ENCODE measurements around the gene STAB1. TPM values are rescaled to one million over a fixed set of nuclear protein-coding genes. Genes with fewer than 3 reads are reported as not detected.

Gene STAB1
- total RNA-seq, 8 experiments from 2014 or later, result 0.11 to 2.0 (median 0.41) TPM

- WGBS, 10 experiments, result 38 to 100% (median 88%) methylated on average over 1 to 5 of the region's 8 CpGs; no CpG with 5 or more reads in 5 of the 10 experiments
These were observed 40.7 kb upstream of the STAB1 start for GRCh38 chr3:52454250-52454937.

DNA sequence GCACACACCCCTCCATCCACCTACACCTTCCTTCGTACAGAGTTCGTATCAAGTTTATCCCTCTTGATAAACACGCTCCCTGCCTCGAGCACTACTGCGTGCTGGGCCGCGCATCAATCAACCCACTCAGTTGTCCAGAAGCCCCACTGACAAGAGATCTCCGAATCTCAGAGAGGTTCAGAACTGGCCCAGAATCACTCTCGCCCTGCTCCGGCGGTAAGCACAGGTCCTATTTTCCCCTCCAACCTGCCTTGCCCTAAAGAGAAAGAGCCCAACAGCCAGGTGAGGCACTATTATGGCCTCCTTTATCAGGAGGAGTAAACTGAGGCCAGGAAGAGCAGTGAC is 40.2 kb upstream of the STAB1 start:
- 15 to 100% (median 75%) methylated on average over 3 to 11 of the region's 11 CpGs; no CpG with 5 or more reads in 2 of the 10 experiments for WGBS, 10 experiments
- H3K4me3 ChIP-seq, result peak overlapping the region; percentile 74 to 99 (median 86)
- H3K27ac ChIP-seq, result peak overlapping the region; percentile 65 to 87
- H3K4me1 ChIP-seq (replicated peaks in 1 of 2), result peaks cover 21 to 26% of the 10 kb centered on the region in 2 donors
- peak in 4 of 8 experiments; percentile 0 to 1 (median 0) for ATAC-seq (replicated peaks in 6 of 8)
- in situ Hi-C loops (cut with MboI; ENCODE audit: low pct_unique_long_range_greater_than_20kb in 2 of 9, low sequenced_read_pairs in 9 of 9, unreplicated experiment in 9 of 9), result no loop called here

More at GRCh38 chr3:52454250-52454937, 40.7 kb upstream of the STAB1 start:
- H3K4me3 ChIP-seq, result no peak overlapping the region
- peaks cover 21 to 26% of the 10 kb centered on the region in 2 donors for H3K4me1 ChIP-seq (replicated peaks in 1 of 2)
- in situ Hi-C loops (cut with MboI; ENCODE audit: low pct_unique_long_range_greater_than_20kb in 2 of 9, low sequenced_read_pairs in 9 of 9, unreplicated experiment in 9 of 9), result no loop called here
- no peak for ATAC-seq (replicated peaks in 6 of 8)
- peak overlapping the region; percentile 65 to 87 for H3K27ac ChIP-seq

- WGBS, 10 experiments, result 0 to 8% methylated on average over 1 to 5 of the region's 86 CpGs; no CpG with 5 or more reads in 8 of the 10 experiments
- H3K27ac ChIP-seq, result peak within 1 kb of the TSS; percentile 67 to 87
- in situ Hi-C loops (cut with MboI; ENCODE audit: low pct_unique_long_range_greater_than_20kb in 2 of 9, low sequenced_read_pairs in 9 of 9, unreplicated experiment in 9 of 9), result no loop called here
These were observed 39.6 kb upstream of the STAB1 start, which contains the start of gene NISCH for GRCh38 chr3:52455283-52456168. Gene NISCH, plus strand, starts transcription at chr3:52455604. Its CDS starts 38 bp downstream, at chr3:52455642.

DNA sequence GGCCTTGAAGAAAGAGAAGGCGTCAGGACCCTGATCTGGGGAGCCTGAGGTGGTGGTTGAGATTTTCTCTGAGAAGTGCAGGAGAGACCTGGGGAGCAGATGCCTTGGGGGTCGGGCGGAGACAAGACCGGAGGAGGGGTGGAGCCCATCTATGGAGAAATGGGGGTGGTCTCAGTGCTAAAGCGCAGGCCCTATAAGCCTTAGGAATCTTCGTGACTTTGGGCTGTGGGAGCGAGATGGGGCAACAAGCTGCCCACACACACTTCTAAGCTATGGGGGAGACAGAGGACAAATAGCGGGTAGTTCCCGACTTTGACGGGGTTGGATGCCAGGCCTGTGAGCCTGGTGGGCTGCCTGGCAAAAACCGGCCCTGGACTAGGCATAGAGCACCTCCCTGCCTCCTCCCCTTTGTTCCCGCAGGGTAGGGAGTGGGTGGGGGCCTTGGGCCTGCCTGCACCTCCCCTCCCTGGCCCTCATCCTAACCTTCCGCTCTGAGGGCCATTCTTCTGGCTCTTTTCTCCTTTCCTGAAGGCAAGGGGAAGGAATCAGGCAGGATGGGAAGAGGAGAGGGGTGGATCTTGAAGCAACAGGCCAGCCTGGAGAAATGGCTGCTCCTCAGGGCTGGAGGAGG is 38.9 kb upstream of the STAB1 start:
- ATAC-seq (replicated peaks in 6 of 8), result peak; percentile 44 to 71 (median 51)
- H3K4me3 ChIP-seq, result peak overlapping the region; percentile 74 to 99 (median 86)
- in situ Hi-C loops (cut with MboI; ENCODE audit: low pct_unique_long_range_greater_than_20kb in 2 of 9, low sequenced_read_pairs in 9 of 9, unreplicated experiment in 9 of 9), result no loop called here
- peaks cover 21 to 26% of the 10 kb centered on the region in 2 donors for H3K4me1 ChIP-seq (replicated peaks in 1 of 2)
- WGBS, 10 experiments, result 0 to 10% (median 2%) methylated on average over 2 to 6 of the region's 13 CpGs; no CpG with 5 or more reads in 6 of the 10 experiments
- H3K27ac ChIP-seq, result peak overlapping the region; percentile 67 to 87

More at GRCh38 chr3:52455283-52456168, 39.6 kb upstream of the STAB1 start, which contains the start of gene NISCH:
- peak within 1 kb of the TSS; percentile 74 to 99 (median 86) for H3K4me3 ChIP-seq
- ATAC-seq (replicated peaks in 6 of 8), result peak; percentile 45 to 82 (median 78)
- H3K4me1 ChIP-seq (replicated peaks in 1 of 2), result peaks cover 21 to 26% of the 10 kb centered on the region in 2 donors

- peak in 6 of 8 experiments; percentile 11 to 25 (median 16) for ATAC-seq (replicated peaks in 6 of 8)
- in situ Hi-C loops (cut with MboI; ENCODE audit: low pct_unique_long_range_greater_than_20kb in 2 of 9, low sequenced_read_pairs in 9 of 9, unreplicated experiment in 9 of 9), result no loop called here
- 54 to 80% (median 58%) methylated on average over 1 to 5 of the region's 5 CpGs; no CpG with 5 or more reads in 6 of the 10 experiments for WGBS, 10 experiments
- Histone ChIP-seq H3K27ac (peak overlapping the region; percentile 67 to 87), H3K4me1 (replicated peaks in 1 of 2) (peaks cover 21 to 26% of the 10 kb centered on the region in 2 donors), H3K4me3 (peak overlapping the region; percentile 74 to 99 (median 86))
These were observed 38.3 kb upstream of the STAB1 start for GRCh38 chr3:52456800-52457183.

DNA sequence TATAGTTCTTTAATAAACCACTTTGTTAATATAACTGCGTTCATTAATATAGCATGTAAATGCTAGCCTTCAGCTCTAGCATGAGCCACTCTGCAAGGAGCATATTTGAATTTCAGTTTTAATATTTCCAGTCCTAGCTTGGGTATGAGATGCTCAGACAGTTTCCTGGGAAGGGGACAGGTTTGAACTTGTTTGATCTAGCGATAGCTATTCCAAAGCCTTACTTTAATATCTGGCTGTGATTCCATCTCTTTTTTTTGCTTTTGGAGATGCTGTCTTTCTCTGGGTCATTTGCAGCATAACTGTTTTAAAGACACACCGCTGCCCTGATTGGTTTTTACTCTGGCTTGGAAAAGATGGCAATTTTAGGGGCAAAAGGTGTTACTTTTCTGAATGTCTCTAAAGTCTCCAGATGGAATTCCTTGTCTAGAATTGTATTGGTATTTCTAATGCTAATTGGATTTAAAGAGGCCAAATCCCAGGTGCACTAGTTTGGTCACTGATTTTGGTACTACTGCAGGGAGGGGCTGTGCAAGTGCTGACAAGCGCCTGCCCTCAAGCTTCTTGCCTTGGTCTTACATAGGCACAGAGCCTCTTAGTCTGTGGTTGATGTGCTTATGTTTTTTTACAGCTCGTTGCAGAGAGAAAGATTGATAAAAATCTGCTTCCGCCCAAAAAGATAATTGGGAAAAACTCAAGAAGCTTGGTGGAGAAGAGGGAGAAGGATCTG is 36.9 kb upstream of the STAB1 start:
- WGBS, 10 experiments, result 71 to 100% (median 80%) methylated on average over 1 to 6 of the region's 6 CpGs; no CpG with 5 or more reads in 1 of the 10 experiments
- no peak overlapping the region for H3K27ac ChIP-seq
- ATAC-seq (replicated peaks in 6 of 8), result no peak
- peaks cover 21 to 26% of the 10 kb centered on the region in 2 donors for H3K4me1 ChIP-seq (replicated peaks in 1 of 2)
- no peak overlapping the region for H3K4me3 ChIP-seq
- in situ Hi-C loops (cut with MboI; ENCODE audit: low pct_unique_long_range_greater_than_20kb in 2 of 9, low sequenced_read_pairs in 9 of 9, unreplicated experiment in 9 of 9), result no loop called here

DNA sequence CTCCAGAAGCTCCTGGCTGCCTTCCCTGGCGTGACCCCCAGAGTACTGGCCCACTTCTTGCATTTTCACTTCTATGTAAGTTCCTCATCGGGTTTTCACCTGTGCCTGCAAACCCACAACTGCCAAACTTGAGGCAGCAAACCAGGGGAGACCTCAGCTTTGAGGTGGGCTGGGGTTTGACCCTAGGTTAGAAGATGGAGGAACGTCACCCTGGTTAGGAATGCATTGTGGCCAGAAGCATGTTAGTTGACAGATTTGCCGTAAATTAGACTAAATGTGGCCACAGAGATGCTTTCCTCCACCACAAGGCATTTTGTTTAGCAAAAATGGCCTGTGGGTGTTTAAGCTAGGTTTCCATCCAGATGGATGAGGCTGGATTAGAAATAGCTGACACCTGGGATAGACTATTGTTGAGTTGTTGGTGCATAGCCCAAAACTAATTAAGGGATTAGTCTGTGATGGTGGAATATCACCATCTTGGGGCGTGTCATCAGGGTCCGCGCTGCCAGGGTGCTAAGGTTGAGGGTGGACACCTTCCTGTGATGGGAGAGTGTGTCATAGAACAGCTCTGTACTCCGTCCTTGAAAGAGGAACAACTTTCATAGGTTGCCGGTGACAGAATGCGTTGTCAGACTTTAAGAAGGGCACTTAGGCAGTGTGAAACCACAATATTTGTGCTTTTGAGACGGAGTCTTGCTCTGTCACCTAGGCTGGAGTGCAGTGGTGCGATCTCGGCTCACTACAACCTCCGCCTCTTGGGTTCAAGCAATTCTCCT is 36.2 kb upstream of the STAB1 start:
- H3K27ac ChIP-seq, result no peak overlapping the region

GRCh38 chr3:52461874-52462273 is 33.3 kb upstream of the STAB1 start:
- Histone ChIP-seq H3K27ac (no peak overlapping the region), H3K4me1 (replicated peaks in 1 of 2) (peaks cover 10 to 13% of the 10 kb centered on the region in 2 donors), H3K4me3 (no peak overlapping the region)
- 38 to 100% (median 97%) methylated on average over 1 to 3 of the region's 6 CpGs; no CpG with 5 or more reads in 4 of the 10 experiments for WGBS, 10 experiments
- in situ Hi-C loops (cut with MboI; ENCODE audit: low pct_unique_long_range_greater_than_20kb in 2 of 9, low sequenced_read_pairs in 9 of 9, unreplicated experiment in 9 of 9), result no loop called here
- peak in 1 of 8 experiments; percentile 13 for ATAC-seq (replicated peaks in 6 of 8)

More for the DNA sequence above, 36.2 kb upstream of the STAB1 start:
- in situ Hi-C loops (cut with MboI; ENCODE audit: low pct_unique_long_range_greater_than_20kb in 2 of 9, low sequenced_read_pairs in 9 of 9, unreplicated experiment in 9 of 9), result no loop called here
- Histone ChIP-seq H3K4me1 (replicated peaks in 1 of 2) (peaks cover 21 to 22% of the 10 kb centered on the region in 2 donors), H3K4me3 (no peak overlapping the region)
- ATAC-seq (replicated peaks in 6 of 8), result no peak
- WGBS, 10 experiments, result 87 to 100% (median 98%) methylated on average over 1 to 10 of the region's 14 CpGs; no CpG with 5 or more reads in 2 of the 10 experiments

- in situ Hi-C loops (cut with MboI; ENCODE audit: low pct_unique_long_range_greater_than_20kb in 2 of 9, low sequenced_read_pairs in 9 of 9, unreplicated experiment in 9 of 9), result no loop called here
- no peak for ATAC-seq (replicated peaks in 6 of 8)
- H3K27ac ChIP-seq, result no peak overlapping the region
- 77 to 100% (median 100%) methylated on average over 1 to 5 of the region's 5 CpGs; no CpG with 5 or more reads in 3 of the 10 experiments for WGBS, 10 experiments
- no peaks in the 10 kb centered on the region for H3K4me1 ChIP-seq (replicated peaks in 1 of 2)
- no peak overlapping the region for H3K4me3 ChIP-seq
These were observed 31.7 kb upstream of the STAB1 start for GRCh38 chr3:52463416-52463815.

DNA sequence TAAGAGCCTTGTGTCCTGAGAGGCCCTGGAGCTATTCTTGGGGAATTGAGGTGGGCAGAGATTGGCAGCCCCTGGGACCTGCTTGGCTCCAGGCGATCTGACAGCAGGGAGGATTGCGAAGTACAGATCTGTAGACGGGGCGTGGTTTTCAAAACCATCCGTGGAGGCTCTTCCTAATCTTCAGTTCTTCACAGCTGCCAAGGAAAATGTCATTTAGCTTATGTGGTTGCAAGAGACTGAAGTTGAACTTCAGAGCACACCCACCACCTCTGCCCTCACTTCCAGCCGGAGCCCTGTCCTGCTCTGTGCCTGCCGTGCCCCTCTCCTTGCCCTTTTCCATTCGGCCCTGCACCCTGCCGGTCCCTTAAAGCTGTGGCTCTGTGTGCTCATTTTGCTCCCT is 26.8 kb upstream of the STAB1 start:
- Histone ChIP-seq H3K4me1 (replicated peaks in 1 of 2) (no peaks in the 10 kb centered on the region), H3K27ac (no peak overlapping the region), H3K4me3 (no peak overlapping the region)
- in situ Hi-C loops (cut with MboI; ENCODE audit: low pct_unique_long_range_greater_than_20kb in 2 of 9, low sequenced_read_pairs in 9 of 9, unreplicated experiment in 9 of 9), result no loop called here
- peak in 1 of 8 experiments; percentile 51 for ATAC-seq (replicated peaks in 6 of 8)
- 38 to 90% (median 83%) methylated on average over 1 to 8 of the region's 9 CpGs; no CpG with 5 or more reads in 6 of the 10 experiments for WGBS, 10 experiments

- H3K4me1 ChIP-seq (replicated peaks in 1 of 2), result no peaks in the 10 kb centered on the region
- H3K27ac ChIP-seq, result no peak overlapping the region
- in situ Hi-C loops (cut with MboI; ENCODE audit: low pct_unique_long_range_greater_than_20kb in 2 of 9, low sequenced_read_pairs in 9 of 9, unreplicated experiment in 9 of 9), result no loop called here
- no peak overlapping the region for H3K4me3 ChIP-seq
- ATAC-seq (replicated peaks in 6 of 8), result no peak
- 63 to 100% (median 82%) methylated on average over 1 to 3 of the region's 5 CpGs; no CpG with 5 or more reads in 2 of the 10 experiments for WGBS, 10 experiments
These were observed 26.1 kb upstream of the STAB1 start for GRCh38 chr3:52469001-52469400.
